Endometrium (tissue), 2 donors: ENCODE results near the gene NCAPG2.
"Not testable (repeated sequence)": the region's sequence is repeated elsewhere in the genome, so short reads cannot be mapped to it uniquely, and the experiment has no call there.

Source experiments
- FAIRE-seq: peaks from 2 replicates; lab custom pipeline; 2012; peaks lifted over from hg19 to GRCh38; lab: Jason Lieb, UNC
- donor health status: control.
- donor health status: control.

NCAPG2 gene

DNA sequence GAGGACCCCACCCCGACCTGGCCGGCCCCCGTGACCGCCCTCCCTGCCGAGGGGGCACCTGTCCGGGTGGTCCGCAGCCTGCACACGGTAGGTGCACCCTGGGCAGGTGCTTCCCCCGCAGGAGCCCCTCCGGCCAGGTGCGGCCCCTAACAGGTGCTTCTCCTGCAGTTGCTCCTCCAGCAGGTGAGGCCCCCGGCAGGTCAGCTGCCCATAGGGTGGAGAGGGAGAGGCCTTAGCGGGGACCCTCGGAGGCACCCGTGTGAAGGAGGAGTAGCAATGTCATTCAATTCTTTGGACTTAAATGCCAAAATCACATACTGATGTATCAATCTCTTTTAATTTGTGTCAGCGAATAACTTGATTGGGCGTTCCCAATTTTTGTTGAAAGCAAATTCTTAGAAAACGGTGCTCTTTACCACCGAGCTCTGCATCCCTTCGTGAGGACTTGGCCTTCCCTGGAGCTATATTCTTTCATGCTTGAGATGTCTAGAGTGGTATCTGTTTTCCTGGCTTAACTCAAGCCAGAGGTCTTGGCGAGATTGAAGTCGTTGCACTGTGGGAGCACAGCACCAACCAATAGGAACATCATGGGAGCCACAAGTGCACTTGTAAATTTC is 738 bp upstream of the NCAPG2 start:
- no peak for FAIRE-seq

DNA sequence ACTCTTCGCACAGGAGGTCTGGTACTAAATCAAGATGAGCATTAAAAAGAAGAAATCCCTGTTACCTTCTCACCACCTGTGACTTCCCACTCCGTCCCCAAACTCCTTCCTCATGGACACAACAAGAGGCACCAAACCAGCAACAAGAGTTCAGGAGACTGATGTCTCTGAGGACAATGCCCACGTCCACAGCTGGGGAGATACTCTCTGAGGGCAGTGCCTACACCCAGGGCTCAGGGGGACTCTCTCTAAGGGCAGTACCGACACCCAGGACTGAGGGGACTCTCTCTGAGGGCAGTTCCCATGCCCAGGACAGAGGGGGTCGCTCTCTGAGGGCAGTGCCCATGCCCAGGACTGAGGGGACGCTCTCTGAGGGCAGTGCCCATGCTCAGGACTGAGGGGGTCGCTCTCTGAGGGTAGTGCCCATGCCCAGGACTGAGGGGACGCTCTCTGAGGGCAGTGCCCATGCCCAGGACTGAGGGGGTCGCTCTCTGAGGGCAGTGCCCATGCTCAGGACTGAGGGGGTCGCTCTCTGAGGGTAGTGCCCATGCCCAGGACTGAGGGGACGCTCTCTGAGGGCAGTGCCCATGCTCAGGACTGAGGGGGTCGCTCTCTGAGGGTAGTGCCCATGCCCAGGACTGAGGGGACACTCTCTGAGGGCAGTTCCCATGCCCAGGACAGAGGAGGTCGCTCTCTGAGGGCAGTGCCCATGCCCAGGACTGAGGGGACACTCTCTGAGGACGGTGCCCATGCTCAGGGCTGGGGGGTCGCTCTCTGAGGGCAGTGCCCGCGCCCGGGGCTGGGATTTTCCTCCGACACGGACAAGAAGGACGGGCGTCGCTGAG is 703 bp downstream of the NCAPG2 start:
- not testable (repeated sequence) for FAIRE-seq

DNA sequence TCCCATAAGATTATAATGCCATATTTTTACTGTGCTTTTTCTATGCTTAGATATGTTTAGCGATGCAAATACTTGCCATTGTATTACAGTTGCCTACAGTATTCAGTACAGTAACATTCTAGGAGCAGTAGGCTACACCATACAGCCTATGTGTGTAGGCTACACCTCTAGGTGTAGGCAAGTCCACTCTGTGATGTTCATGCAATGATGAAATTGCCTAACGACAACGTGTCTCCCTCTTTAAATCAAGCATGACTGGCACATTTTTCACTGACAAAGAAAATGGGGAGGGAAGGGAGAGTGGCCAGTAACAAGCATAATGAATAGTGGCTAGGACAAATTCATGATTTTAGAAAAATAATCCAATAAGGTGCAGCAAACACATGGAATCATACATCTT is 1.7 kb downstream of the NCAPG2 start:
- no peak for FAIRE-seq

DNA sequence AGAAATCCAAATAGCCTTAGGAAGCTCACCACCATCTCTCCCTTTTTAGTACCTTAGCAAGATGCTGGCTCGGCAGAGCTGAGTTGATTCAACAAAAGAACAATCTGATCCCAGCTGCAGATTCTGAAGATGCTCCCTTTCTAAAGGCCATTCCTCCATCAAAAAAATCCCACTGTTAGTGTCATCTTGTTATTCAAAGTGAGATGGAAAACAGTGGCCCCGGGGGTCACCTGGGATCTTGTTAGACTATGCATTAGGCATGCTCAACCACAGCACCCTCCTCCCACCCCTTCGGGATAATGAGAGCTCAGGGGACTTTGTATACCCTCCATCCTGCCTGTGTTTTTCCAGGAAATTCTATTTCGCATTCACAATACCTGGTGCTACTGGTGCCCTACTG is 2.4 kb downstream of the NCAPG2 start:
- FAIRE-seq: no peak

DNA sequence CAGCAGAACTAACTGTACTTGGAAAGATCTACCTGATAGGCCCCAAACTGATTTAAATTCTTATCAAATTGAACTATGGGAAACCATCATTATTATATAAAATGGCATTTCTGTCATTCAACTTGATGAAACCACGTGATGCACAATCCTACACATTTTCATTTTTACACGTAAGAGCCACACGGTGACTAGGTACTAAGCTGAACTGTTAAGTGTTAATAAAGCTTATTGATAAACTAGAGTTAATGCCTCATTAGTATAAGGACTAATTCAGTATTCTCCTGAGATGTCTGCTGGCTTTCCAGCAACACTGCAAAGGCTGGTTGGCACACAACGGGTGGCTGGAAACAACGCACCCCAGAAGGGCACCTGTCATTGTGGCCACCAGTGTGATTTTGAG is 4.6 kb downstream of the NCAPG2 start:
- FAIRE-seq: no peak

DNA sequence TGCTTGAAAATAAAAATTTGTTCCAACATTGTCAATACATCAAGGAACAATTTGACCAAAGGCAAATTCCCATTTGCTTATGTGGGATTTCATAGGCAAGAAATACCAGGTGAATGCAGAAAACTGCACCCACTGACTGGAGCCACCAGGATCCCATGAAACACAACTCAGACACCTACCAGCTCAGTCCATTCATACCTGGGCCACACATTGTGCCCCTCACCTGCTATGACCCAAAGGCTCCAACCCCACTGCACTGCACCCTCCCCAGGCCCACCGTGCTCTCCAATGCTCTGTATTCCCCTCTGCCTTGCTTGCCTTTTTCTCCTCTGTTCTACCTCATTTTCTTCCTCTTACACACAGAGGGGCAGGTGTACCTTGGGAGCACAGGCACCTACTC is 5.3 kb downstream of the NCAPG2 start:
- FAIRE-seq: no peak

DNA sequence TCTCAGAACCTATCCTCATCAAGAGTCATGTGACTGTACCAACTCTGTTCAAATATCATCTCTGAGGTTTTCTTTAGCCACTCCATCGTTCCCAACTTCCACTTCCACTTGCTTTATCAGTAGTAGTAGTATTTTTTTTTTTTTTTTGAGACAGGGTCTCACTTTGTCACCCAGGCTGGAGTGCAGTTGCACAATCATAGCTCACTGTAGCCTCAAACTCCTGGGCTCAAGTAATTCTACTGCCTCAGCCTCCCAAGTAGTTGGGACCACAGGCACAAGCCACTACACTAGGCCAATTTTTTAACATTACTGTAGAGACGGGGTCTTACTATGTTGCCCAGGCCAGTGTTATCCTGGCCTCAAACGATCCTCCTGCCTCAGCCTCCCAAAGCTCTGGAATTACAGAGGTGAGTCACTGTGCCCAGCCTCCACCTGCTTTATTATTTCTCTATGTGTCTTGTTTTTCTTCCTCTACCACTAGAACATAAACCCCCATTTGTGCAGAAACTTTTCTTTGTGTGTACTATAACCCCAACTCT is 5.9 kb downstream of the NCAPG2 start:
- FAIRE-seq: no peak

DNA sequence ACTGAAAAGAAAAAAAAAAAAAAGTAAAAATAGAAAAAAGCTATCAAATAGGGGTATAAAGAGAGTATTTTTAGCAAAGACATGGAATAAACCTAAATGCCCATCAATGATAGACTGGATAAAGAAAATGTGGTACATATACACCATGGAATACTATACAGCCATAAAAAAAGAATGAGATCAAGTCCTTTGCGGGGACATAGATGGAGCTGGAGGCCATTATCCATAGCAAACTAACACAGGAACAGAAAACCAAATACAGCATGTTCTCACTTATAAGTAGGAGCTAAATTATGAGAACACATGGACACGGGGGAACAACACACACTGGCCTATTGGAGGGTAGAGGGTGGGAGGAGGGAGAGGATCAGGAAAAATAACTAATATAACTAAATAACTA is 7.0 kb downstream of the NCAPG2 start:
- FAIRE-seq: not testable (repeated sequence)

DNA sequence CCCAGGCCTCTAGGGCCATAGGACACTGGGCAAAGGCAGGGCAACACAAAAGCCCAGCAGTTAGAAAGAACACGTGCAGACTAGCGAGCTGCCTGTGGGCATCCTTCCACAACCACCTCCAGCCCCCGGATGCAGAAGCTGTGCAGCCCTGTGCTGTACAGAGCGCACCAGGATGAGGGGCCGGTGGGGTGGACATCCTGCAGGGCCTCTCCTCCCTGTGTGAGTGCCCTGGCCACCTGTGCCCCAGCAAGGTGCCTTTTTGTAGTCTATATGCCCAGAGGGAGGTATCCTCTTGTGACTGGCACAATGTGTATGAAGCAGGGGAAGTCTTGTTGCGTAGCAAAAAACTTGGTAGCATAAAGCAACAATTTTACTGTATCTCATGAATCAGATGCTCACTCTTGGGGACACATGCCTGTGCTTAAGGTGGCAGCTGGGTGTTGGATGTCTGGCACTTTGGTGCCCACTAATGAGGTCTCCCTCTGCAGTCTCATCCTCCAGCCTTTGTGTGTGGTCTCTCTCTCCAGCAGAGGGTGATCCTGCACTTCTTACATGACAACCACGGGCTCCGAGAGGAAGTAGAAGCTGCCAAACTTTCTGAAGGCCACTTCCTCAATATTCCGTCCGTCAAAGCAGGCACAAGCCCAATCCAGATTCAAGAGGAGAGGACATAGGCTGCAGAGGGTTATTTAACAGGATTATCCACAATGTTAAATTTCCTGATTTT is 8.7 kb downstream of the NCAPG2 start:
- no peak for FAIRE-seq

DNA sequence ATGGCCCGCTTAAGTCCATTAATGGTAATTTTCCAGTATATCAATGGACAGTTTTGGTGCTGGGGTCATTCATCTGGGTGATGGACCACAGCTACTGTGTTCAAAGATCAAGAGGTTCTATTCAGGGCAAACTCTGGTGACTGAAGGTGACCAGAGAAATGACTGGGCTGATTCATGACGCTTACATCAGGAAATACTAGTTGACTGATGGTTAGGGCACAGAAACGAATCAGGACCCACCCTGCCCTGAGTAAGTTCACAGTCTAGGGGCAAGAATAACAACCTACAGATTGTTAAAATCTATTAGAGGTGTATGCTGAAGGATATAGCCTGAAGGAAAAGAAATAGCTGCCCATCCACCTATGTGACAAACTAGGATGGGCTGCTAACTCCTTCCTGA is 9.5 kb downstream of the NCAPG2 start:
- no peak for FAIRE-seq

DNA sequence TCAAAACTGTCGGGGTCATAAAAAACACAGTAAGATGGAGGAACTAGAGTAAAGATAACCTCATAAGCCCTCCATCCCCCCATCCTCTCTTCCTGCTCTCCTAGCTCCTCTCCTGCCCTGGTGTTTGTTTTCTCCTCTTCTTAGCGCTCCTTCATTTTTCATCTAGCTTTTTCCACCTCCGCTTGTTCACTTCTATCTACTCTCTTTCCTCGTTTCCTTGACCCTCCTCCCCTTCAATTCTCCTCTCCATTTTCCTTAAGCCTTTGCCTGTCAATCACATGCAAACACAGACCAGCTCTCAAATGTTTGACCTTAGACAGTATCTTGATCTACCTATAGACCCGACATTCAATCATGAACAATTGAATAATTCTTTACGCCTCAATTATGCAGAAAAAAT is 10.0 kb downstream of the NCAPG2 start:
- FAIRE-seq: no peak

DNA sequence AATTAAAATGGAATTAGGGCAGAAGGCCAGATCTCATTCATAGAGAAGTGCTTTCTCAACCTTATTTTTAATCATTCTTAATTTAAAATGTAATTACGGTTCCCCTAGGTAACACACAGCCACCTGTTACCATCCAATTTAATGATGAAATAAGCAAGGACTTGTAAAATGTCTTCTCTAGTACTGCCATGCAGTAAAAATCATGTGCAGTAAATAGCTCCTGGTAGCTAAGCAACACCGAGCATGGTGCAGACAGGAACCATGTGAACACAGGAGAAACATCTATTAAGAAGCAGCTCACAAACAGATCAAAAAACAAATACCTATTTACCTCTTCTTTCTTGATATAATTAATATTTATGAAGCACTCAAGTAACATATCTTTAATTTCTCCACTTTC is 15.1 kb downstream of the NCAPG2 start:
- FAIRE-seq: no peak

DNA sequence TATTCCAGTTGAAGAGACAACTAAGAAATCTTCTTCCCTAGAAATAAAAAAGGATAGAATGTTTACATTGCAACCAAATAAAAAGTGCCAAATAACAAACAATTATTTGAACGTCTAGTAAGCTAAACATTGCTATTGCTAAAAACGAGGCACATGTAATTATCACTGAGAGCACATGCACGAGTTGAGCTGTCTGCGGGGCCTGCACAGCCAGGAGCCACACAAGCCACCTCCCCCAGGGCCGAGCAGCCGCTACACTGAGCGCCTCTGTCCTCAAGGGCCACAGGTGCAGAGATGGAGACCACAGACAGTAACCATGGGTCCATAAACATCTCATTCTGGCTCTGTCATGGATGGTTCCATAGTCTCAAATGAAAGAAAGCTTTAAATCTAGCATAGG is 17.2 kb downstream of the NCAPG2 start:
- FAIRE-seq: no peak

DNA sequence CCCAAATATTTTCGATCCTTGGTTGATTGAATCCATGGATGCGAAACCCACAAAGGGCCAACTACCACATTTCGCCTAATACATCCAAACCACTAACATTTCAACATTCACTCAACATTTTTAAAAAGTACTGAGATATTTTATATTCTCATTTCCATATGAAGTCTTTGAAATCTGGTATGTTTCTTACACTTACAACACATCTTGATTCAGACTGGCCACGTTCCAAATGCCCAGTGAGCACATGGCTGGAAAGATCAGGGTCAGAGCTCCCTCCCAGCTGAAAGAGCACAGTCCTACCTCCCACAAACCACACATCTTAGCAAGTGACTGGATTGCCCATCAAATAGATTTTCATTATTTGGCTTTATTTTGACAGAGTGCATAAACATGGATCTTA is 18.9 kb downstream of the NCAPG2 start:
- FAIRE-seq: no peak

DNA sequence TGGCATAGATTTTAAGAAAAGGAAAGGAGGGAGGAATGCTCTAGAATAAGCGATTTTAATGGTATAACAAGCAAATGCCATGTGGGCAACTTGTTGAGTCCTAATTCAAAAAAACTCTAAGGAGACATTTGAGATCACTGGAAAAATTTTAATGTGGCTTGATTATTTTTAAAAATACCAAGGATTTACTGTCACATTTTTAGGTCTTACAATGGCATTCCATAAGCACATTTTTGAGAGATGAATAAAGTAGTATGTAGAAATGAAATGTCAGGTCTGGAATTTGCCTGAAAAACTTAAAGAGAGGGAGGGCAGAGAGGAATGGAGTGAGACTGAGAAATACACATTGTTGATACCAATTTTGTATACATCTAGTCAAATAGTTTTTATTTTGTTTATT is 20.3 kb downstream of the NCAPG2 start:
- no peak for FAIRE-seq

DNA sequence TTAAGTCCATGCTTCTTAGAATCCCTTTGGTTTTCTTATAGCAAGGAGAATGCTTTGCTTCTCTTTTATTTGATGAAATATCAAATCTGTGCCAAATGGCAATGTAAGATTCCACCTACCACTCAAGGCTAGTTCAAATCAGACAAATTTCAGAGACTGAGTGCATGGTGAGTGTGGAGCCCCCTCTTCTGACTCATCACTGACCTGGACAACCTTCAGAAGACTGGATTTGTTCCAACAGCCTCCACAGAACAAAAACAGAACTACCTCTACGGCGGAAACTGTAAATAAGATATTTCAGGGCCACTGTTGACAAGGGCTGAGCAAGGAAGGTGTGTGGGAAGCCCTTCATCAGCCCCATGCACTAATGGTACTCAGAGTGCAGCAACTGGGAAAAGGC is 21.1 kb downstream of the NCAPG2 start:
- FAIRE-seq: no peak

DNA sequence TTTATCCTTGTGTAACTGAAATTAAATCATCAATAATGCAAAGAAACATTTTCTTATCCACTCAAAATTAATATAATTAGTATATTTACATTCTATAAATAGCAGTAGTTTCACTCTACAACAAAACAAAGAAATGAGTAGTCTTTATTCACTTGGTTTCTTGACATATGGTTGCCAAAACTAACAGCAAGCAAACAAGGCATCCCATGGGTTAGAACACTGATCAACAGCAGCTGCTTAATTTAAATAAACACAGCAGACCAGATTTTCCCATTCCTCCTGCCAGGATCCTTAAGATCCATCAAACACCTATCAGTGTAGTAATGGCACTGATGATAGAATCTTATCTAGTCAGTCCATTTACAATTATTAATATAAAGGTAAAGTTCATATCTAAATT is 22.1 kb downstream of the NCAPG2 start:
- no peak for FAIRE-seq

DNA sequence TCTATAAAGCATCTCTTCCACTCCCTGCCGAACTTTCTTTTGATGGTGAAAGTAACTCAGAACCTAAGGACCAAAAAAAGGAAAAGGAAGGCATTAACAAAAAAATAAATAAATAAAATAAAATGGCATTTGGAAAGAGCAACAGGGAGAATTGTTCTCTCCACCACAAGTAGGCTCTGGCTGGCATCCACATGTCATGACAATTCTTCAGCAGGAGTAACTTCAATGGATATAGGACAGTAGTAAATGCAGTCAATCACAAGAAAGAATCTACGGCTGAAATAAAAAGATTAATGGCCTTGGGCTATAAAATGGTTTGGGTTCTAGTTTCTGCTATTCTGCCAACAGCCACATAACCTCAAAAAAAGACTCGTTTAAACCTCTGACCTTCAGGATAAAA is 23.9 kb downstream of the NCAPG2 start:
- FAIRE-seq: no peak

DNA sequence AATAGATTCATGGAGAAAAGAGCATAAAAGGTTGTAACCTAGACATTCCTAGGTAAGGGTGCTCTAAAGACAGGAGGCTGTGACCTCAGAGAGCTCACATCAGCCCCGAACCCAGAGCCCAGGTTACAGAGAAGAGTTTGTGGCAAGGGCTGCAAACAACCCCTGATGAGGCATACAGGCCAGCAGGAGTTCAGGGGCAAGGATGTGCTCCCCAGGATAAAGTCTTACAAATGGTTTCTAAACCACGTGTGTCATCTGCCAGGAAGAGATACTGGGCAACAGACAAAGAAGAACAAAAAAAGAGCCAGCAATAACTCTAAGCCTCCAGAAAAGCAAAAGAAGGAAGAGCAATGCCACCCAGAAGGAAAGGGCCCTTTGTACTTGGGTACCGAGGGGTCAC is 27.7 kb downstream of the NCAPG2 start:
- FAIRE-seq: no peak

DNA sequence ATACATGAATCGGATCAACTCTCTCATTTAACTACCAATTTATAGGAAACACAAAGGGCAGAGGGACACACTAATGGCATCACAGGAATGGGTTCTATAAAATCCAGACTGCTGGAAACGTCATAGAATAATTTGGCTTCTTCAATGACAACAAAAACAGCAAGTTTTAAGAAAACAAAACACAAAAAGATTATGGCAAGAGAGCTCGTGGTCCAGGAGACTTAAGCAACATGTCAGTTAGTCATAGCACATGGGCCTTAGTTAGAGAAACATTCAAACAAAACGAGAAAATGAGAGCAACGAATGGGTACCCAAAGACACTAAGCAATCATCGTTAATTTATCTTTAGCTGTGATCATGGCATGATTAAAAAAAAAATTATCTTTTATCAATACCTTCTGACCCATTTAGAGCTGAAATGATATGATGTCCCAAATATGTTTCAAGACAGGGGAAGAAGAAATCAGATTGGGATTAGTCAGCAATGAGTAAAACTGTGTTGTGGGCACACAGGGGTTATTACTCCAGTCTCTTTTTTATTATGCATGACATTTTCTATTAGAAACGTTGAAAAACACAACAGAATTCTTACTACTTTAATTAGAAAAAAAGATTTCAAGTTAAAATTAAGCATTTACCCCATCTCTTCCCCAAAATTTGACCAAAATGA is 28.3 kb downstream of the NCAPG2 start:
- FAIRE-seq: no peak

DNA sequence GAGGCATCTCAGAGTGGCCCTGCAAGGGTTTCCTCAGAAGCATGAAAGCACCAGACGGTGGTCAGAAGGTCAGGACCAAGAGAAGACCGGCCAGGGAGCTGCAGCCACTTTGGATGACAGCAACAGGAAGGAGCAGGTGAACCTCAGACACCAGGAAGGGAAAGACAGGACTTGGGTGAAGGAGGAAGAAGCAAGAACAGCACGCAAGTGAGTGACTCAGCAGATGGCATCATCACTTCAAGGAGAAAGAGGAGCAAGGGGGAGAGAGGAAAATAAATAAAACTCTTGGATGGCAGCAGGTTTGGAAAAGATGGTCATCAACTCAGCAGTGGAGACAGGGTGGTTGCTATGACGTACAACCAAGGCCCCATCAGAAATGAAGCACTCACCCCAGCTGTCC is 31.6 kb downstream of the NCAPG2 start:
- FAIRE-seq: no peak

DNA sequence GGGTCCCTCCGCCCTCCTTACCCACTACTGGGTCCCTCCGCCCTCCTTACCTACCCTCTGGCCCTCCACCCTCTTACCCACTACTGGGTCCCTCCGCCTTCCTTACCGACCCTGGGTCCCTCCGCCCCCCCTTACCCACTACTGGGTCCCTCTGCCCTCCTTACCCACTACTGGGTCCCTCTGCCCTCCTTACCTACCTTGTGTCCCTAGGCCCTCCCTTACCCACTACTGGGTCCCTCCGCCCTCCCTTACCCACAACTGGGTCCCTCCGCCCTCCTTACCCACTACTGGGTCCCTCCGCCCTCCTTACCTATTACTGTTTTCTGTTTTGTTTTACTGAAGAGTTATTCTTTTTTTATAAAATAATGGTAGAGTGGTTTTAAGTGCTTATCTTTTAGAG is 36.5 kb downstream of the NCAPG2 start:
- not testable (repeated sequence) for FAIRE-seq
